ENCODE measurements around the gene SVIL.

- TF ChIP-seq, protein P1, sequence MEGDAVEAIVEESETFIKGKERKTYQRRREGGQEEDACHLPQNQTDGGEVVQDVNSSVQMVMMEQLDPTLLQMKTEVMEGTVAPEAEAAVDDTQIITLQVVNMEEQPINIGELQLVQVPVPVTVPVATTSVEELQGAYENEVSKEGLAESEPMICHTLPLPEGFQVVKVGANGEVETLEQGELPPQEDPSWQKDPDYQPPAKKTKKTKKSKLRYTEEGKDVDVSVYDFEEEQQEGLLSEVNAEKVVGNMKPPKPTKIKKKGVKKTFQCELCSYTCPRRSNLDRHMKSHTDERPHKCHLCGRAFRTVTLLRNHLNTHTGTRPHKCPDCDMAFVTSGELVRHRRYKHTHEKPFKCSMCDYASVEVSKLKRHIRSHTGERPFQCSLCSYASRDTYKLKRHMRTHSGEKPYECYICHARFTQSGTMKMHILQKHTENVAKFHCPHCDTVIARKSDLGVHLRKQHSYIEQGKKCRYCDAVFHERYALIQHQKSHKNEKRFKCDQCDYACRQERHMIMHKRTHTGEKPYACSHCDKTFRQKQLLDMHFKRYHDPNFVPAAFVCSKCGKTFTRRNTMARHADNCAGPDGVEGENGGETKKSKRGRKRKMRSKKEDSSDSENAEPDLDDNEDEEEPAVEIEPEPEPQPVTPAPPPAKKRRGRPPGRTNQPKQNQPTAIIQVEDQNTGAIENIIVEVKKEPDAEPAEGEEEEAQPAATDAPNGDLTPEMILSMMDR (conservative IDR thresholded peaks at IDR 0.05 in 1 of 2, IDR thresholded peaks at IDR 0.05 in 1 of 2; ENCODE audit: low read depth in 1 of 2, low read length in 2 of 2) = no peak
- TF ChIP-seq EZH2 (IDR thresholded peaks at IDR 0.05; ENCODE audit: low read length, missing control alignments) = no peak
Measured at GRCh38 chr10:29492774-29493173, 142.0 kb downstream of the SVIL start.

Data from fibroblast of lung (primary cell).